ENCODE measurements around the gene MCF2L. TPM values are rescaled to one million over a fixed set of nuclear protein-coding genes. Genes with fewer than 3 reads are reported as not detected.

The MCF2L gene
- total RNA-seq, 1 donor from 2014 or later = 12.3 TPM

DNA sequence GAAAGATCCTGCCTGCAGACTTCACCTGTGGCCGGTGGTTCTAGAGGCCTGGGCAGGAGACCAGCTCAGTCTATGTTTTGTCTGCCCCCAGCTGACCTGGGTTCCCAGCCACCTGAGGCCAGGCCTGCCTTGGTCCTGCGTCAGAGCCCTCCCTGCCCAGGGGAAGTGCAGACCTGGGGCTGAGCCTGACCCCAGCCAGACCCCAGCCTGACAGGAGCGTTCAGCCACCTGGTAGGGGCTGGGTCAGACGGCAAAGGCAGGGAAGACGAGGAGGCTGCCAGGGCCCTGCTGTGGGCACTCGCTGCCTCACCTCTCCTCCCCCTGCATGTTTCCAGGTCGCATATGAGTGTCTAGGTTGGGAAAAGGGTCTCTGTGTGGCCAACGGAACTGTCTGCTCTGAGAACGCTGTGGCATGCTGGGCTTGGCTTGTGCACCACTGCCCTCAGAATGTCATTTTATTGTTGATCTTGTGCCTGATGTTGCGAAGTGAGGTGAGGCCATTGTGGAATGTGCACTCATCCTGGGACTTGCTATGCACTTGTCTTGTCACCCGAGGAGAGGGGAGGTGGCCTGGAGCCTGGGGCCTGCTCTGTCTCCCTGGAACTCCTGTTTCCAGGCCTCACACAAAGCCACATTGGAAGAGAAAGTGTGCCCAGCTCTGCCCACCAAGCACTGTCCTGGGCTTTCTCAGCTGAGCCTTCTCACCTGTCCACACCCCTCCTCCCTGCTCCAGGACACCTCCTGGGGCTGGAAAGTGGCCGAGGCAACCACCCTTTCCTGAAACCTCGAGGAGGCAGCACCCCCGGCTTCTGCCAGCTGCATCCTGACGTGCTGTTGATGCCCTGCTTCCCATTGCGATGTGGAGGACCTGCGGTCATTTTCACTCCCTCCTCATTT, 15.2 kb upstream of the MCF2L start:
- Histone ChIP-seq H3K36me3 (ENCODE audit: control insufficient read depth, insufficient read depth, low read length) (no peaks in the 10 kb centered on the region), H3K4me3 (ENCODE audit: low read depth, low read length) (no peak overlapping the region), H3K27me3 (ENCODE audit: control insufficient read depth, insufficient read depth, low read length) (peaks cover 16% of the 10 kb centered on the region)
- no peak for DNase-seq (ENCODE audit: low read depth)
- TF ChIP-seq, protein P1, sequence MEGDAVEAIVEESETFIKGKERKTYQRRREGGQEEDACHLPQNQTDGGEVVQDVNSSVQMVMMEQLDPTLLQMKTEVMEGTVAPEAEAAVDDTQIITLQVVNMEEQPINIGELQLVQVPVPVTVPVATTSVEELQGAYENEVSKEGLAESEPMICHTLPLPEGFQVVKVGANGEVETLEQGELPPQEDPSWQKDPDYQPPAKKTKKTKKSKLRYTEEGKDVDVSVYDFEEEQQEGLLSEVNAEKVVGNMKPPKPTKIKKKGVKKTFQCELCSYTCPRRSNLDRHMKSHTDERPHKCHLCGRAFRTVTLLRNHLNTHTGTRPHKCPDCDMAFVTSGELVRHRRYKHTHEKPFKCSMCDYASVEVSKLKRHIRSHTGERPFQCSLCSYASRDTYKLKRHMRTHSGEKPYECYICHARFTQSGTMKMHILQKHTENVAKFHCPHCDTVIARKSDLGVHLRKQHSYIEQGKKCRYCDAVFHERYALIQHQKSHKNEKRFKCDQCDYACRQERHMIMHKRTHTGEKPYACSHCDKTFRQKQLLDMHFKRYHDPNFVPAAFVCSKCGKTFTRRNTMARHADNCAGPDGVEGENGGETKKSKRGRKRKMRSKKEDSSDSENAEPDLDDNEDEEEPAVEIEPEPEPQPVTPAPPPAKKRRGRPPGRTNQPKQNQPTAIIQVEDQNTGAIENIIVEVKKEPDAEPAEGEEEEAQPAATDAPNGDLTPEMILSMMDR (IDR thresholded peaks at IDR 0.05; ENCODE audit: insufficient read depth, low read length, poor library complexity, severe bottlenecking) = no peak

GRCh38 chr13:112954488-112955270, 14.3 kb upstream of the MCF2L start:
- Histone ChIP-seq H3K36me3 (ENCODE audit: control insufficient read depth, insufficient read depth, low read length) (no peaks in the 10 kb centered on the region), H3K27me3 (ENCODE audit: control insufficient read depth, insufficient read depth, low read length) (peaks cover 16% of the 10 kb centered on the region), H3K4me3 (ENCODE audit: low read depth, low read length) (no peak overlapping the region)
- no peak for DNase-seq (ENCODE audit: low read depth)
- TF ChIP-seq, protein P1 (IDR thresholded peaks at IDR 0.05; ENCODE audit: insufficient read depth, low read length, poor library complexity, severe bottlenecking) = no peak

DNA sequence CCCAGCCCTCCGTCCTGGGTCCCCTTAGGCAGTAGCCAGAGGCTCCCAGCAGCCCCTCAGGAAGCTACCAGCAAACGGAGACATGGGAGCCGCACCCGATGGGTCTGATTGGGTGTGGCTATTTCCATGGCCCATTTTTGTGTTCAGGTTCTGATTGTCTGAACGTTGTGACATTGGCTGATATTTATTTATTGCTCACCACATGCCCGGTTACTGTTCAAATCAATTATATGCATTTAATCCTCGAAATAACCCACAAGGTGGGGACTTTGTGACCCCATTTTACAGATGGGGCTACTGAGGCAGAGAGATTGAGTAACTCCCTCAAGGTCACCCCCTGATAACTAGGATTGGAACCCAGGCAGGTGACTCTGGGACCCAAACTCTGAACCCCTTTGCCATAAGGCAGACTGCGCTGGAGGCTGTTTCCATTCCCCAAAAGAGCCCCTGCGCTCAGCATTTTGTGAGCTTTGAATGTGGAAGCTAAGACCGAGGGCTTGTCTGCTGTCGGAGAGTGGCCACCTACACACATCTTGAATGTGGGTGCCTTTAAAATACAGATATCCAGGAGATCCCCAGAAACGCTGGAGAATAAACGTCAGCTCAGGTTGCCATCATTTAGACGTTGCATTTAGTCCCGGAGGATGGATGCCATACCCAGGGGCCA, 13.6 kb upstream of the MCF2L start:
- TF ChIP-seq, protein P1 (IDR thresholded peaks at IDR 0.05; ENCODE audit: insufficient read depth, low read length, poor library complexity, severe bottlenecking) = no peak

DNA sequence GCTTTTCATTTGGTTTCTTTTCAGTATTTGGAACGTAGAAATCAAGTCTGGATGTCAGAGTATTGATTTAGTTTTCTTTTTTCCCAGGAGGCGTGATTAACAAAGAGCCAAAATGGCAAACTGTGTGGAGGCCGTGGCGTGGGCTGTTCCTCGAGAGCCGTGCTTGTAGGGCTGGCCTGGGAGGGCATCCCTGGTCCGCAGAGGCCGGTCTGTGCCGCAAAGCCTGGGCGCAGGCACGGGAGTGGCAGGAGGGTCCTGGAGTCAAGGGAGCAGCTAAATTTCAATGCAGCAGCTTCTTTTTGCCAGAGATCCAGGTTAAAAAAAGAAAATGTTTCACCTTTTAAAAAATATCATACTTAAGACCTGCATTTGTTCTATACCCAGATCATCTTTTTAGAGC, 13.1 kb upstream of the MCF2L start:
- no peak for DNase-seq (ENCODE audit: low read depth)
- Histone ChIP-seq H3K36me3 (ENCODE audit: control insufficient read depth, insufficient read depth, low read length) (no peaks in the 10 kb centered on the region), H3K4me3 (ENCODE audit: low read depth, low read length) (no peak overlapping the region), H3K27me3 (ENCODE audit: control insufficient read depth, insufficient read depth, low read length) (peaks cover 15% of the 10 kb centered on the region)
- TF ChIP-seq, protein P1 (IDR thresholded peaks at IDR 0.05; ENCODE audit: insufficient read depth, low read length, poor library complexity, severe bottlenecking) = no peak

More for the DNA sequence above, 13.6 kb upstream of the MCF2L start:
- no peaks in the 10 kb centered on the region for H3K36me3 ChIP-seq (ENCODE audit: control insufficient read depth, insufficient read depth, low read length)
- no peak overlapping the region for H3K4me3 ChIP-seq (ENCODE audit: low read depth, low read length)
- DNase-seq (ENCODE audit: low read depth) = no peak
- peaks cover 16% of the 10 kb centered on the region for H3K27me3 ChIP-seq (ENCODE audit: control insufficient read depth, insufficient read depth, low read length)

DNA sequence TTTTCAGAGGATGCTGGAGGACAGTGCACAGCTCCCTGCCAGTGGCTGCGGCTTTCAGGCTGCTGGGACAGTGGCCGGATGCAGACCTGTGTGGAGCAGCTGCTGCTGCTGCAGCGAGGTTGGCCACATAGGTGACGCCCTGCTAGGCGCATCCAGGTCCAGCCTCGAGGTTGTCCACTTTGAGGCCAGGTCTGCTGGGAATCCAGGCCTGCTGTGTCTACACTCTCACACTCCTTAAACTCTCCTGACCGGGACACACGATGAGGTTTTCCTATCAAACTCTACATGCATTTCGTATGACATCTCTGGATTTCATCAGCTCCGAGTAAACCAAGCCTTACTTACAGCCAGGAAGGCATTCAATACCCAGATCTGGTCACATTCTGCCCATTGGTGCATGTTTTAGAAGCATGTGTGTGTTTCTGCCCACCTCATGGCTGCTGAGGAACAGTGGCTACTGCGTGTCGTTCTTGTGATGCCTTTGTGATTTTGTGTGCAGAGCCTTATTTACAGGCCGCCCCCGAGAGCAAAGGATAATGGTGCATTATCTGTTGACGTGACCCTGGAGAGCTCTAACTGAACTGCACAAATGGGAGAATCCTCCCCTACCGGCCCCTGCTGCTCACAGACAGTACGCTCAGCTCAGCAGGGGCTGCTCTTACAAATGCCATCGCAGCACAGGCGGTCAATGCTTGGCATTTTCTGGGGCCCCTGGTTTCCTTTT, 12.3 kb upstream of the MCF2L start:
- peaks cover 12% of the 10 kb centered on the region for H3K27me3 ChIP-seq (ENCODE audit: control insufficient read depth, insufficient read depth, low read length)
- DNase-seq (ENCODE audit: low read depth) = no peak

More for the DNA sequence above, 12.3 kb upstream of the MCF2L start:
- Histone ChIP-seq H3K36me3 (ENCODE audit: control insufficient read depth, insufficient read depth, low read length) (no peaks in the 10 kb centered on the region), H3K4me3 (ENCODE audit: low read depth, low read length) (no peak overlapping the region)
- TF ChIP-seq, protein P1 (IDR thresholded peaks at IDR 0.05; ENCODE audit: insufficient read depth, low read length, poor library complexity, severe bottlenecking) = no peak
